H1 (cell line): ENCODE results near the gene IL31. TPM values are rescaled to one million over a fixed set of nuclear protein-coding genes. Genes with fewer than 3 reads are reported as not detected.

Experiments
- CTCF ChIA-PET: fragments of 300-600 bp; sonication (Branson Sonifier 250); formaldehyde crosslinking; loops from one replicate; lab custom pipeline; 2021; ENCODE audit not compliant: partially characterized antibody; lab: Charles Lee
- POLR2A ChIA-PET: fragments of 300-600 bp; sonication (Branson Sonifier 250); formaldehyde crosslinking; loops from one replicate; lab custom pipeline; 2021; ENCODE audit warnings: inconsistent platforms; ENCODE audit not compliant: partially characterized antibody; lab: Charles Lee
- DNase-seq, 2 experiments: peaks; one replicate each; pipeline versions ENCODE4 v3.0.0 to v3.0.0-alpha.2; 2010 to 2022; ENCODE audit warnings: low spot score in 2 of 2, low read depth in 1 of 2, mixed read lengths in 1 of 2
- FAIRE-seq: peaks from 2 replicates; lab custom pipeline; 2011; peaks lifted over from hg19 to GRCh38; lab: Jason Lieb, UNC
- H2AFZ ChIP-seq: 2 replicates; pipeline ENCODE4 v1.8.1; 2012; ENCODE audit warnings: low read length, inconsistent platforms
- H2AK5ac ChIP-seq: 2 replicates; pipeline ENCODE4 v1.6.1; 2013; ENCODE audit warnings: low read depth, low read length
- H2BK120ac ChIP-seq: replicated peaks from 2 replicates; pipeline ENCODE3; 2013; ENCODE audit warnings: low read depth, low read length, inconsistent platforms
- H2BK12ac ChIP-seq: 2 replicates; pipeline ENCODE4 v1.6.1; 2013; ENCODE audit warnings: low read depth, low read length
- H2BK15ac ChIP-seq: 2 replicates; pipeline ENCODE4 v1.6.1; 2013; ENCODE audit warnings: low read length
- H2BK20ac ChIP-seq: 2 replicates; pipeline ENCODE4 v1.6.1; 2013; ENCODE audit warnings: low read length
- H2BK5ac ChIP-seq: 2 replicates; pipeline ENCODE4 v1.6.1; 2013; ENCODE audit warnings: low read depth, low read length
- H3K14ac ChIP-seq: 2 replicates; pipeline ENCODE4 v1.6.1; 2013; ENCODE audit warnings: inconsistent platforms; ENCODE audit not compliant: insufficient read length
- H3K18ac ChIP-seq: 2 replicates; pipeline ENCODE4 v1.6.1; 2013; ENCODE audit warnings: low read length; ENCODE audit errors: extremely low read depth
- H3K23ac ChIP-seq: 2 replicates; pipeline ENCODE4 v1.6.1; 2013; ENCODE audit warnings: inconsistent platforms; ENCODE audit not compliant: insufficient read length
- H3K23me2 ChIP-seq: 2 replicates; pipeline ENCODE4 v1.6.1; 2013; ENCODE audit warnings: low read depth, low read length
- H3K27ac ChIP-seq: 2 replicates; pipeline ENCODE4 v1.6.1; 2011; ENCODE audit warnings: low read depth, low read length, inconsistent platforms
- H3K27me3 ChIP-seq, 4 experiments: replicated peaks in 1 of 4; 1 replicate in 1 of 4; 2 replicates in 3 of 4; pipeline versions ENCODE4 v1.6.1 to v1.8.1; 2011 to 2013; ENCODE audit warnings: low read length in 3 of 4, mild to moderate bottlenecking in 3 of 4, inconsistent platforms in 2 of 4, mixed read lengths in 2 of 4, moderate library complexity in 1 of 4; ENCODE audit not compliant: control insufficient read depth in 3 of 4, insufficient read depth in 3 of 4; ENCODE audit errors: extremely low read depth in 1 of 4
- H3K36me3 ChIP-seq, 4 experiments: 2 replicates each; pipeline versions ENCODE4 v1.6.1 to v1.8.1; 2011 to 2013; ENCODE audit warnings: mild to moderate bottlenecking in 4 of 4, low read length in 3 of 4, moderate library complexity in 2 of 4, control low read depth in 1 of 4, inconsistent platforms in 1 of 4; ENCODE audit not compliant: insufficient read depth in 4 of 4, control insufficient read depth in 2 of 4
- H3K4ac ChIP-seq: replicated peaks from 2 replicates; pipeline ENCODE3; 2013; ENCODE audit warnings: low read length, low read depth, mixed read lengths, inconsistent platforms; ENCODE audit not compliant: insufficient read length
- H3K4me1 ChIP-seq, 4 experiments: replicated peaks in 1 of 4; 1 replicate in 1 of 4; 2 replicates in 3 of 4; pipeline versions ENCODE4 v1.6.1 to v1.8.1; 2011 to 2013; ENCODE audit warnings: low read length in 3 of 4, inconsistent platforms in 2 of 4, mixed read lengths in 1 of 4; ENCODE audit not compliant: insufficient read depth in 4 of 4, control insufficient read depth in 3 of 4
- H3K4me2 ChIP-seq, 2 experiments: 2 replicates each; pipeline versions ENCODE4 v1.6.1 to v1.8.1; 2011 to 2013; ENCODE audit warnings: low read depth in 2 of 2, low read length in 2 of 2, control low read depth in 1 of 2, inconsistent platforms in 1 of 2, mild to moderate bottlenecking in 1 of 2; ENCODE audit not compliant: insufficient read depth in 1 of 2
- H3K4me3 ChIP-seq, 4 experiments: fragments of 200-600, 300-600 bp in 1 of 4; sonication (generic), shearing (Covaris generic), sonication (Bioruptor Twin) in 1 of 4; 2 replicates each; pipeline versions ENCODE4 v1.5.1 to v1.8.1; 2011 to 2016; ENCODE audit warnings: low read length in 4 of 4, low read depth in 3 of 4, control low read depth in 2 of 4, inconsistent platforms in 2 of 4, mild to moderate bottlenecking in 2 of 4, mixed read lengths in 1 of 4, moderate library complexity in 1 of 4; ENCODE audit not compliant: insufficient read depth in 2 of 4; ENCODE audit errors: extremely low read depth in 1 of 4
- H3K56ac ChIP-seq: replicated peaks from 2 replicates; pipeline ENCODE3; 2013; ENCODE audit warnings: low read depth, mild to moderate bottlenecking, mixed read lengths, low read length, inconsistent platforms; ENCODE audit not compliant: insufficient read length
- H3K79me1 ChIP-seq: 2 replicates; pipeline ENCODE4 v1.6.1; 2013; ENCODE audit warnings: low read depth, low read length, control low read depth
- H3K79me2 ChIP-seq, 2 experiments: 2 replicates each; pipeline versions ENCODE4 v1.6.1 to v1.8.1; 2012 to 2013; ENCODE audit warnings: low read length in 2 of 2, mild to moderate bottlenecking in 2 of 2, inconsistent platforms in 1 of 2; ENCODE audit not compliant: insufficient read depth in 2 of 2, control insufficient read depth in 1 of 2
- H3K9ac ChIP-seq, 4 experiments: replicated peaks in 1 of 4; 1 replicate in 1 of 4; 2 replicates in 3 of 4; pipeline versions ENCODE4 v1.6.1 to v1.8.1; 2011 to 2013; ENCODE audit warnings: low read depth in 3 of 4, low read length in 3 of 4, control low read depth in 2 of 4, mild to moderate bottlenecking in 2 of 4, moderate library complexity in 2 of 4, inconsistent platforms in 1 of 4; ENCODE audit errors: extremely low read depth in 1 of 4
- H3K9me3 ChIP-seq, 2 experiments: 2 replicates each; pipeline versions ENCODE4 v1.6.1 to v1.8.1; 2012 to 2013; ENCODE audit warnings: mild to moderate bottlenecking in 2 of 2, moderate library complexity in 2 of 2, control low read depth in 1 of 2, inconsistent platforms in 1 of 2, low read depth in 1 of 2, low read length in 1 of 2, mixed read lengths in 1 of 2; ENCODE audit not compliant: insufficient read depth in 2 of 2
- H4K20me1 ChIP-seq, 2 experiments: replicated peaks in 1 of 2; 2 replicates each; pipeline versions ENCODE3 to v1.8.1; 2011 to 2013; ENCODE audit warnings: inconsistent platforms in 2 of 2, low read length in 2 of 2, mild to moderate bottlenecking in 1 of 2; ENCODE audit not compliant: insufficient read depth in 2 of 2, control insufficient read depth in 1 of 2
- H4K5ac ChIP-seq: 2 replicates; pipeline ENCODE4 v1.6.1; 2013; ENCODE audit warnings: low read length, low read depth, mixed read lengths, inconsistent platforms; ENCODE audit not compliant: insufficient read length
- H4K8ac ChIP-seq: 2 replicates; pipeline ENCODE4 v1.8.0; 2013; ENCODE audit warnings: mild to moderate bottlenecking, moderate library complexity, low read length, inconsistent platforms; ENCODE audit not compliant: insufficient read depth; ENCODE audit errors: extremely low read depth
- H4K91ac ChIP-seq: replicated peaks from 2 replicates; pipeline ENCODE3; 2013; ENCODE audit warnings: low read length, mixed read lengths, inconsistent platforms; ENCODE audit not compliant: insufficient read length
- ATF3 ChIP-seq: IDR thresholded peaks from 2 replicates; pipeline ENCODE4 v1.6.1; 2011; ENCODE audit warnings: low read depth, mild to moderate bottlenecking, low read length; ENCODE audit not compliant: insufficient read depth
- BACH1 ChIP-seq: IDR thresholded peaks from 2 replicates; pipeline ENCODE4 v1.6.1; 2012; ENCODE audit warnings: low read length, improper control_type of control experiment
- CBX5 ChIP-seq: fragments of 300-800, 300-1000 bp; sonication (generic); IDR thresholded peaks from 2 replicates; pipeline ENCODE4 v1.7.1; 2016; ENCODE audit warnings: antibody characterized with exemption, low read length, low read depth
- CHD2 ChIP-seq: IDR thresholded peaks from 2 replicates; pipeline ENCODE4 v1.6.1; 2012; ENCODE audit warnings: low read length, improper control_type of control experiment
- CTBP2 ChIP-seq: IDR thresholded peaks from 2 replicates; pipeline ENCODE4 v1.7.0; 2011; ENCODE audit warnings: borderline replicate concordance, mild to moderate bottlenecking, moderate library complexity, mixed read lengths, low read length; ENCODE audit not compliant: insufficient read depth, insufficient read length
- FOSL1 ChIP-seq: IDR thresholded peaks from 2 replicates; pipeline ENCODE4 v1.6.1; 2011; ENCODE audit warnings: mild to moderate bottlenecking, low read depth, low read length, moderate library complexity; ENCODE audit not compliant: insufficient read depth
- POLR2A ChIP-seq, 2 experiments: IDR thresholded peaks; 1 replicate in 1 of 2; 2 replicates in 1 of 2; pipeline ENCODE4 v1.6.1; 2011; ENCODE audit warnings: low read depth in 2 of 2, low read length in 2 of 2, mild to moderate bottlenecking in 2 of 2; ENCODE audit errors: control extremely low read depth in 1 of 2
- RFX5 ChIP-seq: IDR thresholded peaks from 2 replicates; pipeline ENCODE4 v1.6.1; 2011; ENCODE audit warnings: low read depth, low read length, improper control_type of control experiment, borderline replicate concordance
- RXRA ChIP-seq: IDR thresholded peaks from 2 replicates; pipeline ENCODE4 v1.6.1; 2011; ENCODE audit warnings: low read depth, mild to moderate bottlenecking, low read length, moderate library complexity; ENCODE audit not compliant: insufficient read depth
- SIN3A ChIP-seq, 2 experiments: IDR thresholded peaks in 1 of 2; conservative IDR thresholded peaks in 1 of 2; 2 replicates each; pipeline ENCODE4 v1.6.1; 2011 to 2012; ENCODE audit warnings: low read length in 2 of 2, improper control_type of control experiment in 1 of 2, low read depth in 1 of 2, mild to moderate bottlenecking in 1 of 2
- SIX5 ChIP-seq: IDR thresholded peaks from 2 replicates; pipeline ENCODE4 v1.6.1; 2011; ENCODE audit warnings: mild to moderate bottlenecking, low read depth, low read length
- SP1 ChIP-seq: IDR thresholded peaks from 2 replicates; pipeline ENCODE4 v1.6.1; 2011; ENCODE audit warnings: low read depth, low read length
- SUZ12 ChIP-seq: fragments of 200-600 bp; sonication (generic); IDR thresholded peaks from 2 replicates; pipeline ENCODE4 v1.6.1; 2012; ENCODE audit warnings: mild to moderate bottlenecking, inconsistent platforms, low read length, moderate library complexity, mixed read lengths
- TCF12 ChIP-seq: IDR thresholded peaks from 2 replicates; pipeline ENCODE4 v1.6.1; 2011; ENCODE audit warnings: low read depth, mild to moderate bottlenecking, low read length
- WGBS, 2 experiments: shearing (Covaris generic) in 1 of 2; methylation state at CpG; one replicate each; pipeline versions ENCODE4 v1.1.6 to v1.1.7; 2013 to 2015; ENCODE audit warnings: low lambda C conversion rate in 2 of 2, mixed read lengths in 2 of 2, inconsistent platforms in 1 of 2, low coverage in 1 of 2, missing lambda C conversion rate in 1 of 2; ENCODE audit not compliant: insufficient replicate concordance in 2 of 2, insufficient coverage in 1 of 2, insufficient read length in 1 of 2; ENCODE audit errors: extremely low coverage in 1 of 2, missing lambda C conversion rate in 1 of 2; 5-methylcytosine and 5-hydroxymethylcytosine counted together
- polyA plus RNA-seq, 7 experiments: library from polyadenylated mRNA; depleted of rRNA in 3 of 7; stranded (reverse) in 5 of 7; unstranded in 2 of 7; fragments of >200 nt in 5 of 7; fragments of 200-250 nt in 2 of 7; gene quantifications; 1 replicate in 5 of 7; 2 replicates in 1 of 7; 4 replicates in 1 of 7; pipeline versions ENCODE4 v1.2.1 to v1.2.3, GENCODE V29; 2011 to 2013; ENCODE audit warnings: missing spikeins in 2 of 7, mixed read lengths in 2 of 7
- total RNA-seq: library from RNA; stranded (reverse); fragmentation: NEBNext Ultra II Directional; extraction: Animal tissue kit (Norgen Biotek cat#: 25700); gene quantifications from 2 replicates; pipeline ENCODE4 v1.2.1, GENCODE V29; 2021

The IL31 gene
- total and polyA plus RNA-seq, 2 of the 8 experiments (the other 6 are each of a cell fraction or from before 2014, with no cell fraction given), result not detected

DNA sequence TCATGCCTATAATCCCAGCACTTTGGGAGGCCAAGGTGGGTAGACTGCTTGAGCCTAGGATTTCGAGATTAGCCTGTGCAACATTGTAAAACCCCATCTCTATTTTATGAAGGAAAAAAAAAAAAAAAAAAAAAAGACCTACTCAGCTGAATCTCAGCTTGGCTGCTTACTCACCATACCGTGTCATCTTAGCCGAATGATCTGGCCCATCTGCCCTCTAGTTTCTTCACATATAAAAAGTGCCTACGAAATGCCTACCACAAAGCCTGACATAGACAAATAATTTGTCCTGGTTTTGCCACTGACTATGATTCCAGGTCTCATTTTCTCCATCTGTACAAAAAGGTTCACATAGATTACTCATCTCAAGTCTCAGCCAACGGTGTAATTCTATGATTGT, 41.8 kb upstream of the IL31 start:
- peaks cover 0 to 16% of the 10 kb centered on the region in 2 experiments; a peak in 2 of 4 replicates for H3K79me2 ChIP-seq
- 91% methylated on average over 5 of the region's 5 CpGs; no CpG with 5 or more reads in 1 of the 2 experiments for WGBS, 2 experiments
- H4K8ac ChIP-seq, result no peak overlapping the region
- DNase-seq, result no peak
- H3K36me3 ChIP-seq, result peaks cover 32 to 82% (median 62%) of the 10 kb centered on the region in 4 experiments
- no peak overlapping the region for H2BK15ac ChIP-seq
- ChIA-PET CTCF (interaction anchor here (0.6 to 3.0 kb wide), 10 partner anchors 9 to 835 kb away, joined by 3 to 15 read pairs (median 3); partner anchors contain the start of gene LRRC43), POLR2A (interaction anchor here (15.7 to 17.6 kb wide), 2 partner anchors 5 to 8 kb away, joined by 230 read pairs; partner anchors contain the start of genes B3GNT4 and DIABLO)
- H2BK12ac ChIP-seq, result no peak overlapping the region
- FAIRE-seq, result no peak
- H3K23me2 ChIP-seq, result no peaks in the 10 kb centered on the region
- no peak overlapping the region for H4K91ac ChIP-seq
- no peak overlapping the region for H2BK20ac ChIP-seq
- H2AK5ac ChIP-seq, result no peak overlapping the region
- H2BK5ac ChIP-seq, result no peak overlapping the region
- no peaks in the 10 kb centered on the region; the same call in none of the 2 replicates for H3K79me1 ChIP-seq
- H4K5ac ChIP-seq, result no peak overlapping the region
- peaks cover 0 to 2% of the 10 kb centered on the region in 2 experiments for H4K20me1 ChIP-seq
- H3K27ac ChIP-seq, result no peak overlapping the region
- no peak overlapping the region for H3K18ac ChIP-seq
- H3K4ac ChIP-seq, result no peak overlapping the region
- no peaks in the 10 kb centered on the region for H3K9me3 ChIP-seq
- H3K14ac ChIP-seq, result no peak overlapping the region
- no peak overlapping the region for H3K23ac ChIP-seq
- H3K4me2 ChIP-seq, result no peak overlapping the region
- no peaks in the 10 kb centered on the region for H3K4me1 ChIP-seq
- no peaks in the 10 kb centered on the region for H3K27me3 ChIP-seq
- no peak overlapping the region for H2AFZ ChIP-seq
- no peak overlapping the region for H3K4me3 ChIP-seq
- no peak overlapping the region for H2BK120ac ChIP-seq
- H3K9ac ChIP-seq, result no peak overlapping the region
- H3K56ac ChIP-seq, result no peak overlapping the region
- TF ChIP-seq SUZ12, result no peak
- no peak for TF ChIP-seq POLR2A (IDR thresholded peaks at IDR 0.05; ENCODE audit: control extremely low read depth in 1 of 2, low read depth in 2 of 2, low read length in 2 of 2)
- no peak for TF ChIP-seq CHD2
- no peak for TF ChIP-seq ATF3
- TF ChIP-seq CTBP2, result no peak
- no peak for TF ChIP-seq RFX5
- TF ChIP-seq SIX5, result no peak
- no peak for TF ChIP-seq TCF12
- TF ChIP-seq CBX5, result no peak
- no peak for TF ChIP-seq RXRA
- TF ChIP-seq SP1, result no peak
- no peak for TF ChIP-seq BACH1
- no peak for TF ChIP-seq FOSL1
- TF ChIP-seq SIN3A (conservative IDR thresholded peaks at IDR 0.05 in 1 of 2, IDR thresholded peaks at IDR 0.05 in 1 of 2; ENCODE audit: low read depth in 1 of 2, low read length in 2 of 2), result no peak
